HEK293T (cell line): ENCODE data around the gene CUX1.

Source experiments
- ARNT ChIP-seq: fragments of 450-650 bp; IDR thresholded peaks from 2 replicates; pipeline ENCODE4 v1.6.1; 2017; ENCODE audit warnings: mild to moderate bottlenecking
- LEF1 ChIP-seq: fragments of 450-650 bp; IDR thresholded peaks from 2 replicates; pipeline ENCODE4 v1.6.1; 2017; ENCODE audit warnings: mild to moderate bottlenecking, borderline replicate concordance

DNA sequence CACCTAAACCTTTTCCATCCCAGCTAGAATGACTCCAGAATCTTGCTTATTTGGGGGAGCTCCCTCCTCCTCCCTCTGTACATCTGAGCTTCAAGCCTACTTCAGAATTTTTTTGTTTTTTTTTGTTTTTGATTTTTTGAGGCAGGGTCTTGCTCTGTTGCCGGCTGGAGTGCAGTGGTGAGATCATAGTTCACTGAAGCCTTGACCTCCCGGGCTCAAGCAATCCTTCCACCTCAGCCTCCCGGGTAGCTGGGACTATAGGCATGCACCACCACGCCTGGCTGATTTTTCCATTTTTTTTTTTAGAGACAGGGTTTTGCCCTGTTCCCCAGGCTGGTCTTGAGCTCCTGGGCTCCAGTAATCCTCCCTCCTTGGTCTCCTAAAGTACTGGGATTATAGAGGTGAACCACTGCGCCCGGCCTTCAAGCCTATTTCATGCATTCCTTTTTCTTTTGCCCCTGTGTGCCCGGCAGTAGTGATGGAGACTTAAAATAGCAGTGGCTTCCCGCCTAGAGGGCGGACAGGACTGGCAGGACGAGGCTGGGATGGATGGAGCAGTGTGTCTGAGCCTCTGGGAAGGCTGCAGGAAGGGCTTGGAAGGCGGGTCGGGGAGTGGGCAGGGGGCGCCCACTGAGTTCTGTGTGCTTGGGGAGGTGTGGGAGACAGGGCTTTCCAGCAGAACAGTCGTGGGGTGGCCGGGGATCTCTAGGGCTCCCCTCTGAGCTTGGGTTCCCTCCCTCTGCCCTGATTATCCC, 8.8 kb downstream of the CUX1 start:
- TF ChIP-seq LEF1 (no peak), ARNT (no peak)
